ENCODE measurements around the gene MALL. TPM values are rescaled to one million over a fixed set of nuclear protein-coding genes. Genes with fewer than 3 reads are reported as not detected.

MALL gene
- total and polyA plus RNA-seq, 9 of the 15 experiments (the other 6 are each of a cell fraction or from before 2014, with no cell fraction given) = 0.24 TPM; not detected in 8

- no peak overlapping the region for H3K27ac ChIP-seq (ENCODE audit: extremely low read depth, low read depth, low read length)
- no peaks in the 10 kb centered on the region for H4K20me1 ChIP-seq (replicated peaks; ENCODE audit: control insufficient read depth, insufficient read depth, low read length)
- in situ Hi-C loops (cut with MboI) = no loop called here
- no peak overlapping the region for H2AFZ ChIP-seq (ENCODE audit: low read depth, low read length)
- no peak overlapping the region for H3K4me2 ChIP-seq (ENCODE audit: insufficient read depth, low read length)
- no peak for DNase-seq (ENCODE audit: extremely low read depth in 1 of 4, low spot score in 3 of 4)
- intact Hi-C loops (cut with micrococcal nuclease) = no loop called here
- no peak for FAIRE-seq
- H3K9me3 ChIP-seq (replicated peaks; ENCODE audit: control insufficient read depth, insufficient read depth, low read depth, low read length) = no peaks in the 10 kb centered on the region
- ATAC-seq = no peak
- ChIA-PET POLR2A (no interaction called here), CTCF (ENCODE audit: low intra/inter-chr PET ratio) (no interaction called here)
- H3K27me3 ChIP-seq (ENCODE audit: control insufficient read depth in 2 of 2, insufficient read depth in 2 of 2, low read length in 2 of 2) = 0 out of 5 replicates have a peak, but pooled peaks cover 0 to 4% of the 10 kb centered on the region in 2 experiments
- BruUV-seq (replicated peaks) = no TSS peak
- H3K4me3 ChIP-seq = no peak overlapping the region
- 0% methylated on average over 2 of the region's 2 CpGs for WGBS (ENCODE audit: insufficient coverage, low coverage, missing lambda C conversion rate)
- H3K4me1 ChIP-seq (replicated peaks in 1 of 2; ENCODE audit: control insufficient read depth in 2 of 2, insufficient read depth in 2 of 2, low read length in 2 of 2) = no peaks in the 10 kb centered on the region
- H3K9me1 ChIP-seq (ENCODE audit: control insufficient read depth, insufficient read depth, low read length) = no peaks in the 10 kb centered on the region
- no peaks in the 10 kb centered on the region for H3K79me2 ChIP-seq (ENCODE audit: control insufficient read depth, insufficient read depth, low read length)
- no peak overlapping the region for H3K9ac ChIP-seq (ENCODE audit: insufficient read depth in 1 of 2, low read depth in 2 of 2, low read length in 2 of 2)
- H3K36me3 ChIP-seq (ENCODE audit: control insufficient read depth, insufficient read depth, low read length) = no peaks in the 10 kb centered on the region
- no peak for TF ChIP-seq ZMIZ1 (IDR thresholded peaks at IDR 0.05; ENCODE audit: low read depth in 2 of 2, low read length in 2 of 2)
- no peak for TF ChIP-seq SIRT6 (IDR thresholded peaks at IDR 0.05; ENCODE audit: low read depth, low read length)
- TF ChIP-seq E2F5 (CRISPR knock-in tag; IDR thresholded peaks at IDR 0.05) = no peak
- no peak for TF ChIP-seq PHF20 (IDR thresholded peaks at IDR 0.05; ENCODE audit: partially characterized antibody)
- TF ChIP-seq GMEB1 (CRISPR knock-in tag; IDR thresholded peaks at IDR 0.05) = no peak
- TF ChIP-seq IRF9 (tag; IDR thresholded peaks at IDR 0.05) = no peak
- TF ChIP-seq KLF13 (tag; IDR thresholded peaks at IDR 0.05; ENCODE audit: borderline replicate concordance, low read depth) = no peak
- no peak for TF ChIP-seq POLR2AphosphoS2 (IDR thresholded peaks at IDR 0.05; ENCODE audit: low read length)
- no peak for TF ChIP-seq BRF2 (IDR thresholded peaks at IDR 0.05; ENCODE audit: borderline replicate concordance, insufficient read depth, insufficient read length)
- no peak for TF ChIP-seq ILK (tag; IDR thresholded peaks at IDR 0.05; ENCODE audit: borderline replicate concordance, low read depth)
- TF ChIP-seq SAFB2 (IDR thresholded peaks at IDR 0.05; ENCODE audit: borderline replicate concordance, low read depth, low read length, severe bottlenecking) = no peak
- TF ChIP-seq ATF1 (CRISPR knock-in tag; IDR thresholded peaks at IDR 0.05) = no peak
- no peak for TF ChIP-seq ATF1 (tag; IDR thresholded peaks at IDR 0.05)
- no peak for TF ChIP-seq ZNF124 (CRISPR knock-in tag; IDR thresholded peaks at IDR 0.05)
Observed at GRCh38 chr2:110130757-110131156, 15.1 kb upstream of the MALL start.
